Measurements from ENCODE around the gene SMYD2. TPM values are rescaled to one million over a fixed set of nuclear protein-coding genes. Genes with fewer than 3 reads are reported as not detected.

The SMYD2 gene
- total and polyA plus RNA-seq, 2 donors (not counting 3 experiments of a cell fraction or from before 2014, with no cell fraction given): 8.0 to 20.9 TPM

GRCh38 chr1:214249651-214250050 is 31.3 kb upstream of the SMYD2 start:
- dilution Hi-C loops (cut with MboI; ENCODE audit: extremely low pct_ligation_motif_present, low sequenced_read_pairs) (no loop called here), intact Hi-C loops (cut with micrococcal nuclease) (no loop called here)
- TF ChIP-seq CTCF (IDR thresholded peaks at IDR 0.05; ENCODE audit: extremely low read depth in 1 of 2, insufficient read depth in 1 of 2, low read depth in 1 of 2, low read length in 2 of 2): no peak
- TF ChIP-seq POLR2AphosphoS5 (IDR thresholded peaks at IDR 0.05; ENCODE audit: insufficient read depth, low read depth, low read length): no peak
- no peak for TF ChIP-seq JUN (IDR thresholded peaks at IDR 0.05; ENCODE audit: borderline replicate concordance, insufficient read depth, insufficient read length, low read depth)
- Histone ChIP-seq H3K9me1 (replicated peaks; ENCODE audit: control insufficient read depth, extremely low read depth, insufficient read depth, low read length) (no peaks in the 10 kb centered on the region), H3K79me2 (ENCODE audit: control insufficient read depth, insufficient read depth, low read length) (no peaks in the 10 kb centered on the region), H3K27me3 (ENCODE audit: control insufficient read depth in 2 of 2, insufficient read depth in 2 of 2, low read length in 2 of 2) (peaks cover 0 to 2% of the 10 kb centered on the region in 2 experiments), H4K20me1 (replicated peaks; ENCODE audit: control insufficient read depth, extremely low read depth, insufficient read depth, low read length) (no peaks in the 10 kb centered on the region), H3K9me3 (replicated peaks; ENCODE audit: control insufficient read depth, insufficient read depth, low read length) (no peaks in the 10 kb centered on the region), H3K36me3 (ENCODE audit: control insufficient read depth in 2 of 2, extremely low read depth in 1 of 2, insufficient read depth in 2 of 2, low read length in 2 of 2) (no peaks in the 10 kb centered on the region), H3K4me1 (ENCODE audit: control insufficient read depth, extremely low read depth, insufficient read depth, low read length) (peaks cover 3% of the 10 kb centered on the region), H3K9ac (replicated peaks; ENCODE audit: extremely low read depth, insufficient read depth, low read length) (no peak overlapping the region), H3K4me2 (ENCODE audit: insufficient read depth, low read length) (no peak overlapping the region), H3K4me3 (replicated peaks in 1 of 3; ENCODE audit: insufficient read depth in 1 of 3, low read depth in 1 of 3, low read length in 3 of 3) (no peak overlapping the region), H3K27ac (ENCODE audit: insufficient read depth, low read depth, low read length) (no peak overlapping the region), H2AFZ (ENCODE audit: low read depth, low read length) (no peak overlapping the region)
- FAIRE-seq: no peak
- ChIA-PET CTCF (interaction anchor here (2.0 kb wide), 1 partner anchor 80 kb away, joined by 9 read pairs; no protein-coding TSS in a partner anchor), POLR2A (no interaction called here)
- no peak for DNase-seq (ENCODE audit: low read depth, low spot score)
- no TSS peak for BruUV-seq (replicated peaks)

GRCh38 chr1:214251354-214251753 is 29.6 kb upstream of the SMYD2 start:
- ChIA-PET CTCF (interaction anchor here (1.8 to 2.9 kb wide), 3 partner anchors 10 to 77 kb away, joined by 11 to 20 read pairs (median 15); no protein-coding TSS in a partner anchor), POLR2A (no interaction called here)
- no peak for TF ChIP-seq FOS (IDR thresholded peaks at IDR 0.05; ENCODE audit: borderline replicate concordance, insufficient read depth, low read length)
- TF ChIP-seq POLR2A (IDR thresholded peaks at IDR 0.05; ENCODE audit: low read depth, low read length): no peak
- TF ChIP-seq, protein P1, sequence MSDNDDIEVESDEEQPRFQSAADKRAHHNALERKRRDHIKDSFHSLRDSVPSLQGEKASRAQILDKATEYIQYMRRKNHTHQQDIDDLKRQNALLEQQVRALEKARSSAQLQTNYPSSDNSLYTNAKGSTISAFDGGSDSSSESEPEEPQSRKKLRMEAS (IDR thresholded peaks at IDR 0.05; ENCODE audit: insufficient read depth, insufficient read length): no peak
- no peak for TF ChIP-seq POLR2AphosphoS5 (IDR thresholded peaks at IDR 0.05; ENCODE audit: insufficient read depth, low read depth, low read length)
- no peak for TF ChIP-seq CTCF (IDR thresholded peaks at IDR 0.05; ENCODE audit: extremely low read depth in 1 of 2, insufficient read depth in 1 of 2, low read depth in 1 of 2, low read length in 2 of 2)
- TF ChIP-seq MYC (IDR thresholded peaks at IDR 0.05; ENCODE audit: low read depth, low read length): no peak
- TF ChIP-seq GATA2 (IDR thresholded peaks at IDR 0.05; ENCODE audit: insufficient read depth, insufficient read length, low read depth, low read length): no peak
- TF ChIP-seq EZH2 (IDR thresholded peaks at IDR 0.05; ENCODE audit: borderline replicate concordance, low read depth, low read length, severe bottlenecking): no peak
- no peak for TF ChIP-seq JUN (IDR thresholded peaks at IDR 0.05; ENCODE audit: borderline replicate concordance, insufficient read depth, insufficient read length, low read depth)
- Histone ChIP-seq H4K20me1 (replicated peaks; ENCODE audit: control insufficient read depth, extremely low read depth, insufficient read depth, low read length) (no peaks in the 10 kb centered on the region), H3K9me3 (replicated peaks; ENCODE audit: control insufficient read depth, insufficient read depth, low read length) (no peaks in the 10 kb centered on the region), H3K4me1 (ENCODE audit: control insufficient read depth, extremely low read depth, insufficient read depth, low read length) (peaks cover 3% of the 10 kb centered on the region), H3K9me1 (replicated peaks; ENCODE audit: control insufficient read depth, extremely low read depth, insufficient read depth, low read length) (no peaks in the 10 kb centered on the region), H3K79me2 (ENCODE audit: control insufficient read depth, insufficient read depth, low read length) (no peaks in the 10 kb centered on the region), H3K4me2 (ENCODE audit: insufficient read depth, low read length) (no peak overlapping the region), H3K36me3 (ENCODE audit: control insufficient read depth in 2 of 2, extremely low read depth in 1 of 2, insufficient read depth in 2 of 2, low read length in 2 of 2) (no peaks in the 10 kb centered on the region), H3K9ac (replicated peaks; ENCODE audit: extremely low read depth, insufficient read depth, low read length) (no peak overlapping the region), H3K27me3 (ENCODE audit: control insufficient read depth in 2 of 2, insufficient read depth in 2 of 2, low read length in 2 of 2) (no peaks in the 10 kb centered on the region), H3K27ac (ENCODE audit: insufficient read depth, low read depth, low read length) (no peak overlapping the region), H3K4me3 (replicated peaks in 1 of 3; ENCODE audit: insufficient read depth in 1 of 3, low read depth in 1 of 3, low read length in 3 of 3) (no peak overlapping the region), H2AFZ (ENCODE audit: low read depth, low read length) (no peak overlapping the region)
- no TSS peak for BruUV-seq (replicated peaks)
- dilution Hi-C loops (cut with MboI; ENCODE audit: extremely low pct_ligation_motif_present, low sequenced_read_pairs): no loop called here
- DNase-seq (ENCODE audit: low read depth, low spot score) (no peak), FAIRE-seq (no peak)
- intact Hi-C loops (cut with micrococcal nuclease): no loop called here
